Urinary bladder (tissue), 4 donors: Measurements from ENCODE around the gene STK11IP. TPM values are rescaled to one million over a fixed set of nuclear protein-coding genes. Genes with fewer than 3 reads are reported as not detected.
A peak's percentile ranks its signal among the peaks of the same experiment; 100 is the strongest.

ENCODE experiments used
- DNase-seq: peaks from one replicate; pipeline ENCODE4 v3.0.0-alpha.2; 2015; ENCODE audit errors: extremely low spot score
- H3K27ac ChIP-seq: one replicate; pipeline ENCODE4 v1.5.1; 2013; ENCODE audit warnings: low read depth, mild to moderate bottlenecking, moderate library complexity
- H3K36me3 ChIP-seq: one replicate; pipeline ENCODE4 v1.6.1; 2013; ENCODE audit warnings: mild to moderate bottlenecking, moderate library complexity; ENCODE audit not compliant: insufficient read depth
- H3K4me1 ChIP-seq: one replicate; pipeline ENCODE4 v1.6.1; 2013; ENCODE audit warnings: mild to moderate bottlenecking, moderate library complexity; ENCODE audit not compliant: insufficient read depth
- H3K4me3 ChIP-seq: one replicate; pipeline ENCODE4 v1.5.1; 2013; ENCODE audit warnings: low read depth, low read length
- WGBS: extraction: QIAGEN DNeasy Blood & Tissue Kit; methylation state at CpG from one replicate; pipeline ENCODE4 v1.1.7; 2013; 5-methylcytosine and 5-hydroxymethylcytosine counted together
- polyA plus RNA-seq: library from polyadenylated mRNA; stranded (reverse); fragments of 200-250 nt; gene quantifications from one replicate; pipeline ENCODE4 v1.2.3, GENCODE V29; 2013
- total RNA-seq: library from RNA; depleted of rRNA; stranded (reverse); fragments of >200 nt; gene quantifications from one replicate; pipeline ENCODE4 v1.2.3, GENCODE V29; 2014
- donor health status: healthy with polysubstance abuse.
- donor health status: healthy.

STK11IP gene
- total RNA-seq (19.8 TPM), polyA plus RNA-seq (19.7 TPM)

- DNase-seq = peak; percentile 95
- no peaks in the 10 kb centered on the region for H3K36me3 ChIP-seq
- H3K4me3 ChIP-seq = peak within 1 kb of the TSS; percentile 52
- WGBS = under 1% methylated on average over 57 of the region's 57 CpGs
- H3K27ac ChIP-seq = peak within 1 kb of the TSS; percentile 73
- no peaks in the 10 kb centered on the region for H3K4me1 ChIP-seq
These were observed at the start of gene STK11IP for GRCh38 chr2:219597552-219598307. Gene STK11IP, plus strand, starts transcription at chr2:219597857. Its CDS starts 263 bp downstream, at chr2:219598120.

GRCh38 chr2:219548990-219549389 is 48.7 kb upstream of the STK11IP start:
- DNase-seq = no peak
- H3K4me1 ChIP-seq = no peaks in the 10 kb centered on the region
- 94% methylated on average over 18 of the region's 18 CpGs for WGBS
- no peak overlapping the region for H3K27ac ChIP-seq
- H3K4me3 ChIP-seq = no peak overlapping the region
- no peaks in the 10 kb centered on the region for H3K36me3 ChIP-seq

GRCh38 chr2:219549619-219550018 is 48.0 kb upstream of the STK11IP start:
- Histone ChIP-seq H3K4me3 (no peak overlapping the region), H3K4me1 (no peaks in the 10 kb centered on the region), H3K27ac (no peak overlapping the region), H3K36me3 (no peaks in the 10 kb centered on the region)
- DNase-seq = no peak
- WGBS = 91% methylated on average over 9 of the region's 9 CpGs

GRCh38 chr2:219551441-219552381 is 45.9 kb upstream of the STK11IP start:
- no peak for DNase-seq
- no peak overlapping the region for H3K27ac ChIP-seq
- H3K36me3 ChIP-seq = no peaks in the 10 kb centered on the region
- no peaks in the 10 kb centered on the region for H3K4me1 ChIP-seq
- WGBS = 5% methylated on average over 54 of the region's 54 CpGs
- peak overlapping the region; percentile 47 for H3K4me3 ChIP-seq

- no peaks in the 10 kb centered on the region for H3K4me1 ChIP-seq
- under 1% methylated on average over 99 of the region's 99 CpGs for WGBS
- peak overlapping the region; percentile 47 for H3K4me3 ChIP-seq
- H3K27ac ChIP-seq = no peak overlapping the region
- DNase-seq = no peak
- no peaks in the 10 kb centered on the region for H3K36me3 ChIP-seq
These were observed 45.1 kb upstream of the STK11IP start for GRCh38 chr2:219552382-219553167.

GRCh38 chr2:219553168-219553417 is 44.6 kb upstream of the STK11IP start:
- Histone ChIP-seq H3K36me3 (no peaks in the 10 kb centered on the region), H3K27ac (no peak overlapping the region), H3K4me1 (no peaks in the 10 kb centered on the region), H3K4me3 (peak overlapping the region; percentile 47)
- 34% methylated on average over 7 of the region's 7 CpGs for WGBS
- no peak for DNase-seq

GRCh38 chr2:219553463-219553963 is 44.1 kb upstream of the STK11IP start:
- WGBS = 79% methylated on average over 12 of the region's 12 CpGs
- H3K36me3 ChIP-seq = no peaks in the 10 kb centered on the region
- no peaks in the 10 kb centered on the region for H3K4me1 ChIP-seq
- no peak overlapping the region for H3K27ac ChIP-seq
- no peak for DNase-seq
- H3K4me3 ChIP-seq = no peak overlapping the region

GRCh38 chr2:219554350-219554749 is 43.3 kb upstream of the STK11IP start:
- no peak for DNase-seq
- WGBS = 94% methylated on average over 15 of the region's 15 CpGs
- no peaks in the 10 kb centered on the region for H3K4me1 ChIP-seq
- no peak overlapping the region for H3K27ac ChIP-seq
- H3K4me3 ChIP-seq = no peak overlapping the region
- no peaks in the 10 kb centered on the region for H3K36me3 ChIP-seq

- 93% methylated on average over 20 of the region's 20 CpGs for WGBS
- no peak overlapping the region for H3K27ac ChIP-seq
- H3K36me3 ChIP-seq = no peaks in the 10 kb centered on the region
- no peaks in the 10 kb centered on the region for H3K4me1 ChIP-seq
- DNase-seq = no peak
- H3K4me3 ChIP-seq = no peak overlapping the region
These were observed 41.7 kb upstream of the STK11IP start for GRCh38 chr2:219555956-219556355.

GRCh38 chr2:219556413-219556812 is 41.2 kb upstream of the STK11IP start:
- WGBS = 91% methylated on average over 19 of the region's 19 CpGs
- no peak overlapping the region for H3K27ac ChIP-seq
- no peaks in the 10 kb centered on the region for H3K36me3 ChIP-seq
- DNase-seq = no peak
- H3K4me3 ChIP-seq = no peak overlapping the region
- no peaks in the 10 kb centered on the region for H3K4me1 ChIP-seq

- Histone ChIP-seq H3K4me3 (no peak overlapping the region), H3K36me3 (no peaks in the 10 kb centered on the region), H3K27ac (no peak overlapping the region), H3K4me1 (no peaks in the 10 kb centered on the region)
- WGBS = 94% methylated on average over 21 of the region's 21 CpGs
- DNase-seq = no peak
These were observed 40.3 kb upstream of the STK11IP start for GRCh38 chr2:219557320-219557719.

GRCh38 chr2:219557791-219558785 is 39.6 kb upstream of the STK11IP start:
- DNase-seq = no peak
- 96% methylated on average over 25 of the region's 25 CpGs for WGBS

More at GRCh38 chr2:219557791-219558785, 39.6 kb upstream of the STK11IP start:
- Histone ChIP-seq H3K36me3 (no peaks in the 10 kb centered on the region), H3K4me1 (no peaks in the 10 kb centered on the region), H3K4me3 (no peak overlapping the region), H3K27ac (no peak overlapping the region)
